Iris pigment epithelial cell (primary cell): ENCODE data around the gene CPAMD8.

ENCODE experiments used
- DNase-seq: peaks from one replicate; pipeline ENCODE4 v3.0.0-alpha.2; 2011; ENCODE audit warnings: low read depth

Gene CPAMD8

GRCh38 chr19:16920816-16921529, 105.6 kb downstream of the CPAMD8 start:
- DNase-seq: peak; percentile 85

GRCh38 chr19:16919496-16919895, 107.1 kb downstream of the CPAMD8 start:
- no peak for DNase-seq

- no peak for DNase-seq
Observed at GRCh38 chr19:16917401-16917800, 109.2 kb downstream of the CPAMD8 start.

GRCh38 chr19:16915734-16916133, 110.9 kb downstream of the CPAMD8 start:
- no peak for DNase-seq

GRCh38 chr19:16915135-16915534, 111.5 kb downstream of the CPAMD8 start:
- no peak for DNase-seq

- no peak for DNase-seq
Observed at GRCh38 chr19:16914421-16914820, 112.2 kb downstream of the CPAMD8 start.

GRCh38 chr19:16912780-16913179, 113.8 kb downstream of the CPAMD8 start:
- no peak for DNase-seq

- no peak for DNase-seq
Observed at GRCh38 chr19:16911046-16911445, 115.6 kb downstream of the CPAMD8 start.

GRCh38 chr19:16908759-16909158, 117.9 kb downstream of the CPAMD8 start:
- no peak for DNase-seq

- DNase-seq: no peak
Observed at GRCh38 chr19:16904599-16904998, 122.0 kb downstream of the CPAMD8 start.

- DNase-seq: no peak
Observed at GRCh38 chr19:16903347-16903746, 123.3 kb downstream of the CPAMD8 start.

- DNase-seq: no peak
Observed at GRCh38 chr19:16902545-16902944, 124.1 kb downstream of the CPAMD8 start.

- DNase-seq: no peak
Observed at GRCh38 chr19:16901491-16902175, 125.0 kb downstream of the CPAMD8 start.

GRCh38 chr19:16899566-16900075, 127.0 kb downstream of the CPAMD8 start:
- DNase-seq: peak; percentile 20

GRCh38 chr19:16898361-16899015, 128.1 kb downstream of the CPAMD8 start:
- DNase-seq: no peak

- DNase-seq: no peak
Observed at GRCh38 chr19:16897856-16898161, 128.8 kb downstream of the CPAMD8 start.

GRCh38 chr19:16897029-16897855, 129.4 kb downstream of the CPAMD8 start:
- peak; percentile 92 for DNase-seq

GRCh38 chr19:16896146-16897028, 130.2 kb downstream of the CPAMD8 start:
- no peak for DNase-seq

GRCh38 chr19:16895467-16896145, 131.0 kb downstream of the CPAMD8 start:
- no peak for DNase-seq

- DNase-seq: no peak
Observed at GRCh38 chr19:16894080-16894479, 132.5 kb downstream of the CPAMD8 start.

- no peak for DNase-seq
Observed at GRCh38 chr19:16893686-16893989, 133.0 kb downstream of the CPAMD8 start.
